ENCODE data around the gene TXNDC11.

Gene TXNDC11

DNA sequence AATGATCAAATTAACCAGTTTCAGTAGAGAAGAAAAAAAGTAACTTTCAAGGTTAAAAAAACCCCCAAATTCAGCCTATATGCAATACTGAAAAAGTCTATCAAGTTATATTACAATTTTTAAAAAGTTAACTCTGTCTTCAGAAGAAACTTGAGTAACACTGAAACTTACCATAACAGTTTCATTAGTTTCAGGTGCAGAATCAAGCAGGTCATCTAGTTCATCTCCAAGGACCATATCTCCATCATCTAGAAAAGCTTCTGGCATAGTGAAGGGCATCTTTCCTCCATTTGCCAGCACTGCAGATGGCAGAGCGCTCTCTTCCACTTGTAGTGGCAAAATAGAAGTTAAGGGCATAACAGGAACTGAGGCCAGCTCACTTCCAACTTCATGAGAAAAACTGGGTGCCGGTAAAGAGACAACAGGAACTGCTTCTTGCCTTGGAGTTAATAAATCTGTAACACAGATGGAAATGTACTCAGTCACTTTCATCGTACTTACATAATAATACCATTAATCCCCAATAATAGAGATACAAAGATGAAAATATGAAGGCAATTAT lies 31.5 kb upstream of the TXNDC11 start:
- no peaks in the 10 kb centered on the region for H3K27me3 ChIP-seq (ENCODE audit: control insufficient read depth, insufficient read depth, low read length)
- no peaks in the 10 kb centered on the region for H3K9me3 ChIP-seq (ENCODE audit: control insufficient read depth, low read length)
- no peaks in the 10 kb centered on the region for H3K36me3 ChIP-seq (ENCODE audit: control insufficient read depth, insufficient read depth, low read length)
- no peak overlapping the region for H3K4me3 ChIP-seq (ENCODE audit: low read length)
- no peaks in the 10 kb centered on the region for H3K4me1 ChIP-seq (ENCODE audit: control insufficient read depth, insufficient read depth, low read length)
- no peak overlapping the region for H3K9ac ChIP-seq (ENCODE audit: low read length)

DNA sequence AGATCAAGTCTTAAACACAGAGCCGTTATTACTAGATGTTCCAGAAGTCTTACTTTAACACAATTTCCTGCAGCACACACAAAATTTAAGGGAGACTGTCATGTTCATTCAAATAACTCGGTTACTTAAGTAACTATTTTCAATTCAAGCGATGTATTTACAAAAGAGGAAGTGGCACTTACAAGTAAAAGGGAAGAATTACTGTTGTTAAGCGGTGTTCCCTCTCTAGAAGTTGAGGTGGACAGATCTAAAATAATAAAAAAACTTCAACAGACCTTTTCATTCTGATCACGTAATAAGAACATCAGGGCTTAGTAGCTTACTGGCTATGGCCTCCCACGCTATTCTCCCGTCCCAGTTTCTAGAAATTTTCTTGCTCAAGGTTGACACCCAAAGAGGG lies 26.2 kb upstream of the TXNDC11 start:
- no peak overlapping the region for H3K9ac ChIP-seq (ENCODE audit: low read length)
- H3K36me3 ChIP-seq (ENCODE audit: control insufficient read depth, insufficient read depth, low read length) = no peaks in the 10 kb centered on the region
- H3K9me3 ChIP-seq (ENCODE audit: control insufficient read depth, low read length) = no peaks in the 10 kb centered on the region
- H3K4me1 ChIP-seq (ENCODE audit: control insufficient read depth, insufficient read depth, low read length) = no peaks in the 10 kb centered on the region
- H3K27me3 ChIP-seq (ENCODE audit: control insufficient read depth, insufficient read depth, low read length) = no peaks in the 10 kb centered on the region
- no peak overlapping the region for H3K4me3 ChIP-seq (ENCODE audit: low read length)

DNA sequence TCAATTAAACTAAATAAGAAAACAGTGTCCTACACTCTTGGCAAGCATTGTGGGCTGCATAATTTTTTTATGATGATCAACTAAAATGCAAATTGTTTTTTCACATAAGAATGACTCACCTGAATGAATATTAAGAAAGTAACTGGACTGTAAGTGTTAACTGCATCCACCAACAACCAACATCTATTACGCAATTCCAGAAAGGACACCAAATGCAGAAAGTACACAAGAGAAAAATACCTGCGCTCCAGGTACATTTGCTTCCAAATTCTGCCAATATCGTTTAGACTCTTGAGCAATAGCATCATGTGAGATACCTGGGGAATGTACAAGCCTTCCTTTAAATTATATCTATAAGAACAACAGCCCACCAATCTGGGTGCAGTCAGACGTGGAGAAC lies 19.8 kb upstream of the TXNDC11 start:
- Histone ChIP-seq H3K9ac (ENCODE audit: low read length) (no peak overlapping the region), H3K36me3 (ENCODE audit: control insufficient read depth, insufficient read depth, low read length) (peaks cover 9% of the 10 kb centered on the region), H3K27me3 (ENCODE audit: control insufficient read depth, insufficient read depth, low read length) (no peaks in the 10 kb centered on the region), H3K4me3 (ENCODE audit: low read length) (no peak overlapping the region), H3K4me1 (ENCODE audit: control insufficient read depth, insufficient read depth, low read length) (peaks cover 13% of the 10 kb centered on the region), H3K9me3 (ENCODE audit: control insufficient read depth, low read length) (no peaks in the 10 kb centered on the region)

DNA sequence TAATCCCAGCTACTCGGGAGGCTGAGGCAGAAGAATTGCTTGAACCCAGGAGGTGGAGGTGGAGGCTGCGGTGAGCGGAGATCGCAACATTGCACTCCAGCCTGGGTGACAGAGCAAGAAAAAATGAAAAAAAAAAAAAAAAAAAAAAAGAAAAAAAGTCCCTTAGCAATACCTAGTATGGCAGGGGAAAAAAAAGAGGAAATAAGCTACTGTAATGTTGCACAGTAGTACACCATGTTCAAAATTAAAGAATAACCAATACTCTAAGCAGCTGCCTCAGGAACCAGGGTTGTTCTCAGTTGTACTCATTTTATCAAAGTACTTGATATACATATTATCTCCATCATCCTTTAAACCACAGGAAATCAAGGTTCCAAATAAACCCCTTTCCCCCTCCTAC lies 17.3 kb upstream of the TXNDC11 start:
- Histone ChIP-seq H3K9ac (ENCODE audit: low read length) (no peak overlapping the region), H3K4me1 (ENCODE audit: control insufficient read depth, insufficient read depth, low read length) (peaks cover 13% of the 10 kb centered on the region), H3K4me3 (ENCODE audit: low read length) (no peak overlapping the region), H3K9me3 (ENCODE audit: control insufficient read depth, low read length) (no peaks in the 10 kb centered on the region), H3K36me3 (ENCODE audit: control insufficient read depth, insufficient read depth, low read length) (peaks cover 9% of the 10 kb centered on the region), H3K27me3 (ENCODE audit: control insufficient read depth, insufficient read depth, low read length) (no peaks in the 10 kb centered on the region)

DNA sequence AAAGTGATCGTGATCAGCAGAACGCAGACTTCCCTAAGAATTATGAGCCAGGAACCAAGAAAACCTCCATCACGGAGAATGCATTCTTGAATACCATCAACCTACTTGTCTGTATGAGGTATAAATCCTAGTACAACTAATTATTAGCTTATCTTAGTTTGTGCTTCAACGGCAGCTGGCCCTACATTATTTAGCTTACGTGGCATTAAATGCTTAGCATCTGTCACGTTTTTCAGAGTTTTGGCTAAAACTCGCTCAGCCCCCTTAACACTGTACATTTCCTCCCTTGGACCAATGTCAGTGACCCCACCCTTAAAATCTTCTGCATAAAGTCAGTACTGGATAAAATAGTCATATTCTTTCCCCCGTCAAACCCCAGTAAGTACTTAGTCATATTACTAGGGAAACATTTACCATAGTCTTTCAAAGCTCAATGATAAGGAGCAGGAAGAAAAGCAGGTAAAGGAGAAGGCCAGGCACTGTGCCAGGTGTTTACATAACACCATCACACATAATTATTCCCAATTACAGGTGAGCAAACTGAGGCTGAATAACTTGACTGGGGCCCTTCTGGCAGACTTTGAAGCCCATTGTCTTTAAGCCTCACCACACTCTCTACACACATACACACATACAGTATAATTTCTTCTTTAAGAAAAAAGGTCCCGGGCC lies 16.6 kb upstream of the TXNDC11 start:
- Histone ChIP-seq H3K4me1 (ENCODE audit: control insufficient read depth, insufficient read depth, low read length) (peaks cover 13% of the 10 kb centered on the region), H3K4me3 (ENCODE audit: low read length) (no peak overlapping the region), H3K27me3 (ENCODE audit: control insufficient read depth, insufficient read depth, low read length) (no peaks in the 10 kb centered on the region), H3K9ac (ENCODE audit: low read length) (no peak overlapping the region), H3K9me3 (ENCODE audit: control insufficient read depth, low read length) (no peaks in the 10 kb centered on the region), H3K36me3 (ENCODE audit: control insufficient read depth, insufficient read depth, low read length) (peaks cover 9% of the 10 kb centered on the region)

DNA sequence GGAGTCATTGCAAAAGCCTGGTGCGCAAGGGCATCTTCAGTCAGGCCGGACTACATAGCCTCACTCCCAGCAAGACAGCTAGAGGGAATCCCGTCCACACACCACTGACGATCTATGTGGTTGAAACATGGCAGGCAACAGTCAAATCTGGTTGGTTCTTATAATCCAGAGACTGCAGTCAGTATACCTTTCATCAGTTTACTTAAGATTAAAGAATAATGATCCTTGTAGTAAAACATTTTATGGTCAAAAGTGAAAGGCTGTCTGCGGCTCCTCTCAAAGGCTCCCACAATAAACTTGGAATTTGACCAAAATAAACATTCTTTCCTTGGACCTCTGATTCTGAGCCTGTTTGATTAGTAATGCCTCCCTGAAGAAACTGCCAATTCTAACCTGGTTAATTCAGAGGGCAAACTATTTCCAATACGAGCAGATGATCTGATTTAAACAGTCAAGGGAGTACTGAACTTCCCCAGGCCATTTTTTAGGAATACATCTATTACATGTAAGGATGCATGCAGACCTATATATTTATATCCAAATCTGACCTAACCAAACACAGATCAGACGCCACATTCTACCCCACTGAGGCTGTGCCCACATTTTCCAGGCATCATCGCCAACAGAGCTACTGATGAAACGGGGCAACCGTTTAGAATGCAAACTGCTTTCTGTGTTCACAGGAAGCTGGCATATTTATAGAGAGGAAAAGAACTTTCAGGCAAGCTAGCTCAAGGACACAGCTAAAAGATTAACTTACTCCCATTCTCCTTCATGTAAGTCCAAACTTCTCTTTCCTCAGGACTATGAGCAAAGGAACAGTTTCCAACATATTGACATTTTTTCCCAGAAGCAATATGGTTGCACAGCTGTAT lies 15.3 kb upstream of the TXNDC11 start:
- H3K36me3 ChIP-seq (ENCODE audit: control insufficient read depth, insufficient read depth, low read length) = peaks cover 8% of the 10 kb centered on the region
- H3K9ac ChIP-seq (ENCODE audit: low read length) = no peak overlapping the region
- H3K9me3 ChIP-seq (ENCODE audit: control insufficient read depth, low read length) = no peaks in the 10 kb centered on the region
- no peak overlapping the region for H3K4me3 ChIP-seq (ENCODE audit: low read length)
- no peaks in the 10 kb centered on the region for H3K27me3 ChIP-seq (ENCODE audit: control insufficient read depth, insufficient read depth, low read length)
- H3K4me1 ChIP-seq (ENCODE audit: control insufficient read depth, insufficient read depth, low read length) = peaks cover 13% of the 10 kb centered on the region

DNA sequence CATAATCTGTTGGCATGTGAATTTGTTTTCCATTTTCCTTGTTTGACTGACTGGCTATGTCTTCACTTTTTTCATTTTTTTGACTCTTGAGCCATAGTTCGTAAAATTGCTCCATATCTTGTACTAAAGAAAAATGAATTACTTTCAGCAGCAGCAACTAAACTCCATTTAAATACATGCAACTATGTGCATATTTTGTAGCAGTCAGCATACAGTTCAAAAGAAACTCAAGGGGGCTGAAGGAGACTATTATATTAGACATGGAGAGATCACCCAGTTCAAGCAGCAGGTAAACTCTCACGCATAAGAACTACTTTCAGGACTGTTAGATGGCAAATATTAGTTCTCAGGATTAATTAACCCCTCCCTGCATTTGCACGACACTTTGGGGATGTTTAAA lies 13.6 kb upstream of the TXNDC11 start:
- no peaks in the 10 kb centered on the region for H3K9me3 ChIP-seq (ENCODE audit: control insufficient read depth, low read length)
- H3K27me3 ChIP-seq (ENCODE audit: control insufficient read depth, insufficient read depth, low read length) = no peaks in the 10 kb centered on the region
- peaks cover 13% of the 10 kb centered on the region for H3K4me1 ChIP-seq (ENCODE audit: control insufficient read depth, insufficient read depth, low read length)
- no peaks in the 10 kb centered on the region for H3K36me3 ChIP-seq (ENCODE audit: control insufficient read depth, insufficient read depth, low read length)
- H3K9ac ChIP-seq (ENCODE audit: low read length) = no peak overlapping the region
- no peak overlapping the region for H3K4me3 ChIP-seq (ENCODE audit: low read length)

DNA sequence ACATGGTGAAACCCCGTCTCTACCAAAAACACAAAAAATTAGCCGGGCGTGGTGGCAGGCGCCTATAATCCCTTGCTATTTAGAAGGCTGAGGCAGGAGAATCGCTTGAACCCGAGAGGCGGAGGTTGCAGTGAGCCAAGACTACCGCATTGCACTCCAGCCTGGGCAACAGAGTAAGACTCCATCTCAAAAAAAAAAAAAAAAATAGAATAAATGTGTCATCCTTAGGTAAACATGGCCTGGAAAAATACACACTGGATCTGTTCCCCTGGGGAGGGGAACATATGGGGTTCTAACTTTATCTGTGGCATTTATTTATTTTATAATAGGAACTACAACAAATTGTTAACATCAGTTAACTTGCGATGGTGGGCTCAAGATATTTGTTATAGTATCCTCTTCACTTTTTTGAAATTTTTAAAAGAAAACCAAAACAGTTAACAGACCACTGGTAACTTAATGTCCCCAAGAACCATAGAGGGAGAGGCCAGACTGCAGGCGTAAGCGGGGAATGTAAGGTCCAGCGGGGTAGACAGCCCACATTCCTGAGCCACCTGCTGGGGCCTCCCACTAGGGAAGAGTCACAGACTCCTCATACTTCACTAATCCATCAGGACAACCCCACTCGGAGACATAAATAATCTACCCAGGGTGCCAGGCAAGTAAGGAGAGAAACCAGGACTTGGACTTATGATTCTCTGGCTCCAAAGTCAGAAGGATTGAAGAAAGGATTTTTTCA lies 12.5 kb upstream of the TXNDC11 start:
- peaks cover 13% of the 10 kb centered on the region for H3K4me1 ChIP-seq (ENCODE audit: control insufficient read depth, insufficient read depth, low read length)
- no peak overlapping the region for H3K9ac ChIP-seq (ENCODE audit: low read length)
- no peaks in the 10 kb centered on the region for H3K36me3 ChIP-seq (ENCODE audit: control insufficient read depth, insufficient read depth, low read length)
- H3K4me3 ChIP-seq (ENCODE audit: low read length) = no peak overlapping the region
- H3K9me3 ChIP-seq (ENCODE audit: control insufficient read depth, low read length) = no peaks in the 10 kb centered on the region
- H3K27me3 ChIP-seq (ENCODE audit: control insufficient read depth, insufficient read depth, low read length) = no peaks in the 10 kb centered on the region

DNA sequence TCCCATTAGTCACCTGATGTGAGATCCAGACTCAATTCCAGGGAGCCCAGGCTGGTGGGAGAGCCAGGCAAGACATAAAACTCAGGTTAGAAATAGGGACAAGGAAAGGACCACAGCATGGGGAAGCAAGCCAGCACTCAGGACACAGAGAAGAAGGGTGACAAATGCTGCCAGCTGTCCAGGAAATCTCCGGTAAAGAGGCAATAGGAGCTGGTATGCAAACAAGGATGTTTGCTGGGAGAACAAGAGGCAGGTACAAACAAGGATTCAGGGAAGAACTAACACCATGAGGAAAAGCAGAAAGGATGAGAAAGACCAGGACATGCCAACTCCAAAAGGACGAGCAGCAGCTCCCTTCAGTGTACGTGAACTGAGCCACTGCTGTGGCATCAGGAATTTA lies 10.2 kb upstream of the TXNDC11 start:
- H3K9me3 ChIP-seq (ENCODE audit: control insufficient read depth, low read length) = no peaks in the 10 kb centered on the region
- no peak overlapping the region for H3K9ac ChIP-seq (ENCODE audit: low read length)
- no peaks in the 10 kb centered on the region for H3K27me3 ChIP-seq (ENCODE audit: control insufficient read depth, insufficient read depth, low read length)
- H3K4me1 ChIP-seq (ENCODE audit: control insufficient read depth, insufficient read depth, low read length) = peaks cover 10% of the 10 kb centered on the region
- H3K36me3 ChIP-seq (ENCODE audit: control insufficient read depth, insufficient read depth, low read length) = no peaks in the 10 kb centered on the region
- no peak overlapping the region for H3K4me3 ChIP-seq (ENCODE audit: low read length)

DNA sequence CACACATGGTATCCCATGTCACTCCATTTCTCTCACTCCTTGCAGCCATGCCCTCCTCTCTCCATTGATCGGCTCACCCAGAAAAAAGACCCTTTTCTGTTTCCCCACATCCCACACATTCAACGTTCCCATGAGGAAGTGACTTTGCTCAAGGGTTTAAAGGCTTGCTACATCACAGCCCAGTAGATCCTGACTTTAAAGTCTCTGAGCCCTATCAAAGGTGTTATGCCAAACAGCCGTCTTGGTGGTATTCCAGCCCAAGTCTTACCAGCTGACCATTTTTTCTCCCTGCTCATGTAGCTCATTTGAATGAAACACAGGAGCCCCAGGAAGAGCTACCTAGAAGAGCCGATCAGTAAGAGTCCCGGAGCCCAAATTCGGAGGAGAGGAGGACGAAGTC lies 7.4 kb upstream of the TXNDC11 start:
- H3K4me1 ChIP-seq (ENCODE audit: control insufficient read depth, insufficient read depth, low read length) = peaks cover 16% of the 10 kb centered on the region
- H3K27me3 ChIP-seq (ENCODE audit: control insufficient read depth, insufficient read depth, low read length) = no peaks in the 10 kb centered on the region
- no peaks in the 10 kb centered on the region for H3K9me3 ChIP-seq (ENCODE audit: control insufficient read depth, low read length)
- no peaks in the 10 kb centered on the region for H3K36me3 ChIP-seq (ENCODE audit: control insufficient read depth, insufficient read depth, low read length)
- no peak overlapping the region for H3K9ac ChIP-seq (ENCODE audit: low read length)
- no peak overlapping the region for H3K4me3 ChIP-seq (ENCODE audit: low read length)

DNA sequence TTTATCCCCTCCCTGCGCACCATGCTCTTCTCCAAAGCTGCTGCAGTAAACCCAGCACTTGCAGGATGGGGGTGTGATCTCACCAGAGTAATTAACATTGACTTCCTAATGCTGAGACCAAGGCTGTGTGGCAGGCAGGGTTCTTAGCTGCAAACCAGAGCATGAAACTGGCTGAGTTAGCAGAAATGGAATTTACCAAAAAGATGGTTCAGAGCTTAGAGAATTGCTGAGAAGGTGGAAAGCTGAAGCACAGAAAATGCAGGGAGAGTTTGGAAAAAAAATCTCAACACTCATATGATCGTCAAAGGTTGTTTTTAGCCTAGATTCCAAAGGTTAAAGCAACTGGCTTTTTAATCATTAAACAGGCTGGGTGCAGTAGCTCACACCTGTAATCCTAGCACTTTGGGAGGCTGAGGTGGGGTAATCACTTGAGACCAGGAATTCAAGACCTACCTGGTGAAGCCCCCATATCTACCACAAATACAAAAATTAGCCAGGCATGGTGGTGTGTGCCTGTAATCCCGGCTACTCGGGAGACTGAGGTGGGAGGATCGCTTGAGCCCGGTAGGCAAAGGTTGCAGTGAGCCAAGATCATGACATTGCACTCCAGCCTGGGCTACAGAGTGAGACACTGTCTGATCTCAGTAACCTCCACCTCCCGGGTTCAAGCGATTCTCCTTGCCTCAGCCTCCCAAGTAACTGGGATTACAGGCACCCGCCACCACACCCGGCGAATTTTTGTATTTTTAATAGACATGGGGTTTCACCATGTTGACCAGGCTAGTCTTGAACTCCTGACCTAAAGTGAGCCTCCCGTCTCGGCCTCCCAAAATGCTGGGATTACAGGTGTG lies 6.0 kb upstream of the TXNDC11 start:
- Histone ChIP-seq H3K9ac (ENCODE audit: low read length) (no peak overlapping the region), H3K36me3 (ENCODE audit: control insufficient read depth, insufficient read depth, low read length) (no peaks in the 10 kb centered on the region), H3K4me1 (ENCODE audit: control insufficient read depth, insufficient read depth, low read length) (peaks cover 26% of the 10 kb centered on the region), H3K4me3 (ENCODE audit: low read length) (no peak overlapping the region), H3K27me3 (ENCODE audit: control insufficient read depth, insufficient read depth, low read length) (no peaks in the 10 kb centered on the region), H3K9me3 (ENCODE audit: control insufficient read depth, low read length) (no peaks in the 10 kb centered on the region)
